ENCODE data around the gene TTC28. TPM values are rescaled to one million over a fixed set of nuclear protein-coding genes. Genes with fewer than 3 reads are reported as not detected.

TTC28 gene
- total and polyA plus RNA-seq, 7 donors: 1.2 to 12.1 (median 3.5) TPM

DNA sequence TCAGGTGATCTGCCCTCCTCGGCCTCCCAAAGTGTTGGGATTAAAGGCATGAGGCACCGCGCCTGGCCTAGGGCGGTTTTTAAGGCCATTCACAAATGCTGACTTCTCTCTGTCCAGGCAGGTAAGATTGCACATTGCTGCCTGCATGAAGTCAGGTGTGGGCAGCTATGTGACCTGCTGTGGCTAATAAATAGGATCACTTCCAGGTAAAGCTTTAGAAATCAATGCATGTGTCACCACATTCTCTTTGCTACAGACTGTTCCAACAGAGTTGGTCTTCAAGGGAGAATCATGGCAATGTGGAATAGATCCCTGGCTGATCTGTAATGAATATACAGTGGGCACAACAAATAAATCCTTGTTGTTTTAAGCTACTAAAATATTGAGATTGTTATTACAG is 500.2 kb downstream of the TTC28 start:
- no peak for DNase-seq
- intact Hi-C loops (cut with DNase I): no loop called here
- Histone ChIP-seq H3K4me1 (peaks cover 32% of the 10 kb centered on the region), H3K27ac (no peak overlapping the region), H3K4me3 (no peak overlapping the region), H3K27me3 (ENCODE audit: insufficient read depth in 3 of 3, low read length in 2 of 3) (no peaks in the 10 kb centered on the region), H3K36me3 (ENCODE audit: insufficient read depth in 1 of 2, low read depth in 1 of 2) (no peaks in the 10 kb centered on the region), H3K9me3 (no peaks in the 10 kb centered on the region)
- TF ChIP-seq, protein P1, sequence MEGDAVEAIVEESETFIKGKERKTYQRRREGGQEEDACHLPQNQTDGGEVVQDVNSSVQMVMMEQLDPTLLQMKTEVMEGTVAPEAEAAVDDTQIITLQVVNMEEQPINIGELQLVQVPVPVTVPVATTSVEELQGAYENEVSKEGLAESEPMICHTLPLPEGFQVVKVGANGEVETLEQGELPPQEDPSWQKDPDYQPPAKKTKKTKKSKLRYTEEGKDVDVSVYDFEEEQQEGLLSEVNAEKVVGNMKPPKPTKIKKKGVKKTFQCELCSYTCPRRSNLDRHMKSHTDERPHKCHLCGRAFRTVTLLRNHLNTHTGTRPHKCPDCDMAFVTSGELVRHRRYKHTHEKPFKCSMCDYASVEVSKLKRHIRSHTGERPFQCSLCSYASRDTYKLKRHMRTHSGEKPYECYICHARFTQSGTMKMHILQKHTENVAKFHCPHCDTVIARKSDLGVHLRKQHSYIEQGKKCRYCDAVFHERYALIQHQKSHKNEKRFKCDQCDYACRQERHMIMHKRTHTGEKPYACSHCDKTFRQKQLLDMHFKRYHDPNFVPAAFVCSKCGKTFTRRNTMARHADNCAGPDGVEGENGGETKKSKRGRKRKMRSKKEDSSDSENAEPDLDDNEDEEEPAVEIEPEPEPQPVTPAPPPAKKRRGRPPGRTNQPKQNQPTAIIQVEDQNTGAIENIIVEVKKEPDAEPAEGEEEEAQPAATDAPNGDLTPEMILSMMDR (IDR thresholded peaks at IDR 0.05): no peak
- ATAC-seq: no peak
- 84 to 94% (median 94%) methylated on average over 4 of the region's 4 CpGs for WGBS, 3 donors

DNA sequence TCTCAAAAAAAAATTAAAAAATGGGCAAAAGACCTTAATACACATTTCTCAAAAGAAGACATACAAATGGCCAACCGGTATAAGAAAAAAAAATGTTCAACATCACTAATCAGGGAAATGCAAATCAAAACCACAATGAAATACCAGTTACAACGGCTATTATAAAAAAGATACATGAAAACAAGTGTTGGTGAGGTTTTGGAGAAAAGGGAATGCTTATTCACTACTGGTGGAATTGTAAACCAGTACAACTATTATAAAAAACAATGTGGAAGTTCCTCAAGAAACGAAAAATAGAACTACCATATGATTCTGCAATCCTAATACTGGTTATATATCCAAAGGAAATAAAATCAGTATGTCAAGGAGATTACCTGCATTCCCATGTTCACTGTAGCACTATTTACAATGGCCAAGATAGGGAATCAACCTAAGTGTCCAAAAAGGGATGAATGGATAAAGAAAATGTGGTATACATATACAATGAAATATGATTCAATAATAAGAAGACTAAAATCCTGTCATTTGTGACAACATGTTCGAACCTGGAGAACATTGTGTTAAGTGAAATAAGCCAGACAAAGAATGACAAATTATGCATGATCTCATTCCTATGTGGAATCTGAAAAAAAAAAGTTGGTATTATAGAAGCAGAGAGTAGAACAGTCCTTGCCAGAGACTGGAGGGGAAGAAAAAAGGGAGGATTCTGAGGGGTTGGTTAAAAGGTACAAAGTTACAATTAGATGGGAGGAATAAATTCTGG is 503.7 kb downstream of the TTC28 start:
- 93 to 96% (median 95%) methylated on average over 4 of the region's 4 CpGs for WGBS, 3 donors
- Histone ChIP-seq H3K4me1 (peaks cover 3% of the 10 kb centered on the region), H3K27me3 (ENCODE audit: insufficient read depth in 3 of 3, low read length in 2 of 3) (no peaks in the 10 kb centered on the region), H3K4me3 (no peak overlapping the region), H3K9me3 (no peaks in the 10 kb centered on the region), H3K36me3 (ENCODE audit: insufficient read depth in 1 of 2, low read depth in 1 of 2) (no peaks in the 10 kb centered on the region), H3K27ac (no peak overlapping the region)
- intact Hi-C loops (cut with DNase I): no loop called here
- DNase-seq (no peak), ATAC-seq (no peak)
- TF ChIP-seq, protein P1 (IDR thresholded peaks at IDR 0.05): no peak

GRCh38 chr22:28174509-28174908 is 505.1 kb downstream of the TTC28 start:
- intact Hi-C loops (cut with DNase I): no loop called here
- Histone ChIP-seq H3K9me3 (no peaks in the 10 kb centered on the region), H3K27ac (no peak overlapping the region), H3K27me3 (ENCODE audit: insufficient read depth in 3 of 3, low read length in 2 of 3) (no peaks in the 10 kb centered on the region), H3K36me3 (ENCODE audit: insufficient read depth in 1 of 2, low read depth in 1 of 2) (no peaks in the 10 kb centered on the region), H3K4me3 (no peak overlapping the region), H3K4me1 (no peaks in the 10 kb centered on the region)
- 98% methylated on average over 4 of the region's 4 CpGs for WGBS, 3 donors
- TF ChIP-seq, protein P1 (IDR thresholded peaks at IDR 0.05): no peak
- DNase-seq: no peak
- no peak for ATAC-seq

DNA sequence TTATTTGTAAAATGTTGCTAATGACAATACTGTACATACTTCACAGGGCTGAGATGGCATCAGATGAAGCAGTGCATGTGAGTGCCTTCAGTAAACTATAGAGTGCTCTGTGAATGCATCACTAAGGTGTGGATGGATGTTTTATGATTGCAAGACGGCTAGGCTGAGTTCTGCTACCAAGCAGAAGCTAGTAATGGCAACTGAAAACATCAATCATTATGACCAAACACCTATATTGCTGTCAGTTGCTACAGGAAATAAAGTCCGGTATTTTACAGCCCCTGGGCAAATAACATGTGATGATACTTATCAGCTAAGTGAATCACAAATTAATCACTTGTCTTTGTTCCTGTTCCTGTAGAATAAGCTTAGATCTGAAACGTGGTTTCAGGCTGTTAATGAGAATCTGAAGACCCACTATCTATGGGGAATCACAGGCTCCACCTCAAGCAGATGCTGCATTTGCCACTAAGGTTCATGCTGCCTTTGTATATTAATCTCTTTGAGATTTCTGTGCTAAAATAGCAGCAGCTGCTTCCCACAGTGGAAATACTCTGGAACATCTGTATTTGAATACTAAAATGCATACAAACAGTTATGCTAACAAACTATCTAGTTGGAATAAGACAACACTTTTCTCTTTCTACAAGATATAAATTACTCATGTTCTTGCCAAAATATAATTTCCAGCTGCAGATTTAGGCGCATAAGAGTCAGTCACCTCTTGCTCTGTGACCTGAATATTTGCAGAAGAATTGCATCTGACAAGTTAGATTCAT is 506.6 kb downstream of the TTC28 start:
- no peak overlapping the region for H3K27ac ChIP-seq
- H3K27me3 ChIP-seq (ENCODE audit: insufficient read depth in 3 of 3, low read length in 2 of 3): no peaks in the 10 kb centered on the region
- intact Hi-C loops (cut with DNase I): no loop called here
- no peaks in the 10 kb centered on the region for H3K4me1 ChIP-seq
- H3K4me3 ChIP-seq: no peak overlapping the region
- no peaks in the 10 kb centered on the region for H3K9me3 ChIP-seq
- TF ChIP-seq, protein P1 (IDR thresholded peaks at IDR 0.05): no peak
- WGBS, 3 donors: 68 to 73% (median 70%) methylated on average over 4 of the region's 4 CpGs
- no peak for ATAC-seq
- no peak for DNase-seq
- no peaks in the 10 kb centered on the region for H3K36me3 ChIP-seq (ENCODE audit: insufficient read depth in 1 of 2, low read depth in 1 of 2)

Measured in psoas muscle (tissue), 8 donors.